ENCODE data around the gene EEF1G. TPM values are rescaled to one million over a fixed set of nuclear protein-coding genes. Genes with fewer than 3 reads are reported as not detected.
A peak's percentile ranks its signal among the peaks of the same experiment; 100 is the strongest.

Gene EEF1G
- total and polyA plus RNA-seq, 9 of the 15 experiments (the other 6 are each of a cell fraction or from before 2014, with no cell fraction given) = 985 to 2,349 (median 2,035) TPM

DNA sequence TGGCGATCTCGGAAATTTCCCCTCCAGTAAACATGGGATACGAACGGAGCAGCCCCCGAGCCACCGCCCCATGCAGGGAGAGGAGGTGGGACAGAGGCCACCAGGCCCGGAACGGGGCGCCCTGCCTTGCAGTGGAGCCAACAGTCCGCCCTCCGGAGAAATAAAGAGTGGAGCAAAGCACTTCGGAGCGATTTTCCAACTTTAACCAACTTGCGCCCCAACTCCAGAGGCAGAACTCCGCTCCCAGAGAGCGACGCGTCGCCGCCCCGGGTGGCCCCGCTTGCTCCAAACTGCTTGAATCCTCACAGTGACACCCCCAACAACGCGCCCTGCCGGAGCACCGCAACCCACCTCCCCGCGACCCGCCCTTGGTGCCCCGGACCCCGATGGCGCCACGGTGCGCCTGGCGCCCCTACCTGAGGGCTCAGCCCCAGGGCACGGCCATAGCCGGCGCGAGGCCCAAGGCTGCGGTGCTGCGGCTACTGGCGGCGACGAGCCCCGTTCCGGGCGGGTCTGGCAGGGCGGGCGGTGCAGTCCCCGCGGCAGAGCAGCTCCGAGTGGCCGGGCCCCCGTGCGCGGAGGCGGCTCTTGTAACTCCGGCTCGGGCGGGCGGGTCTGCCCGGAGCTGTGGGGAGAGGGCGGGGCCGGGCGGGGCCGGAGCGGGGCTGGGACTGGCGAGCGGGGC is 27.3 kb downstream of the EEF1G start, which contains the start of gene AHNAK (continued):
- TF ChIP-seq CTBP1 (IDR thresholded peaks at IDR 0.05; ENCODE audit: borderline replicate concordance) (peak; percentile 56; the same call in 1 of the 2 replicates), ELF1 (tag; IDR thresholded peaks at IDR 0.05) (no peak), ZNF197 (CRISPR knock-in tag; IDR thresholded peaks at IDR 0.05; ENCODE audit: low read depth) (no peak), MAFG (tag; conservative IDR thresholded peaks at IDR 0.05) (no peak), POLR2AphosphoS5 (IDR thresholded peaks at IDR 0.05; ENCODE audit: control insufficient read depth, insufficient read depth, low read depth, low read length) (peak; percentile 34; the same call in 1 of the 2 replicates), MAZ (CRISPR knock-in tag; conservative IDR thresholded peaks at IDR 0.05 in 1 of 2, IDR thresholded peaks at IDR 0.05 in 1 of 2) (peak; percentile 53 to 83; a peak in 3 of 4 replicates), SP1 (CRISPR knock-in tag; IDR thresholded peaks at IDR 0.05) (0 out of 2 replicates have a peak, but pooled peaks have one; percentile 31), PRMT5 (CRISPR knock-in tag; IDR thresholded peaks at IDR 0.05) (no peak), RFX5 (IDR thresholded peaks at IDR 0.05; ENCODE audit: low read depth, low read length) (no peak), IRF2 (CRISPR knock-in tag; IDR thresholded peaks at IDR 0.05) (peak; percentile 38), ZNF311 (CRISPR knock-in tag; IDR thresholded peaks at IDR 0.05) (no peak), SMC3 (conservative IDR thresholded peaks at IDR 0.05; ENCODE audit: insufficient read depth, low read depth, low read length) (no peak), BRD9 (IDR thresholded peaks at IDR 0.05; ENCODE audit: low read depth, partially characterized antibody) (no peak), PML (IDR thresholded peaks at IDR 0.05; ENCODE audit: low read length) (no peak), EHMT2 (IDR thresholded peaks at IDR 0.05) (no peak), ZNF695 (CRISPR knock-in tag; IDR thresholded peaks at IDR 0.05) (no peak)
- TF ChIP-seq, protein P1, sequence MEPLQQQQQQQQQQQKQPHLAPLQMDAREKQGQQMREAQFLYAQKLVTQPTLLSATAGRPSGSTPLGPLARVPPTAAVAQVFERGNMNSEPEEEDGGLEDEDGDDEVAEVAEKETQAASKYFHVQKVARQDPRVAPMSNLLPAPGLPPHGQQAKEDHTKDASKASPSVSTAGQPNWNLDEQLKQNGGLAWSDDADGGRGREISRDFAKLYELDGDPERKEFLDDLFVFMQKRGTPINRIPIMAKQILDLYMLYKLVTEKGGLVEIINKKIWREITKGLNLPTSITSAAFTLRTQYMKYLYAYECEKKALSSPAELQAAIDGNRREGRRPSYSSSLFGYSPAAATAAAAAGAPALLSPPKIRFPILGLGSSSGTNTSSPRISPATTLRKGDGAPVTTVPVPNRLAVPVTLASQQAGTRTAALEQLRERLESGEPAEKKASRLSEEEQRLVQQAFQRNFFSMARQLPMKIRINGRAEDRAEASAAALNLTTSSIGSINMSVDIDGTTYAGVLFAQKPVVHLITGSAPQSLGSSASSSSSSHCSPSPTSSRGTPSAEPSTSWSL (CRISPR knock-in tag; IDR thresholded peaks at IDR 0.05; ENCODE audit: borderline replicate concordance) = no peak
- TF ChIP-seq, protein P2, sequence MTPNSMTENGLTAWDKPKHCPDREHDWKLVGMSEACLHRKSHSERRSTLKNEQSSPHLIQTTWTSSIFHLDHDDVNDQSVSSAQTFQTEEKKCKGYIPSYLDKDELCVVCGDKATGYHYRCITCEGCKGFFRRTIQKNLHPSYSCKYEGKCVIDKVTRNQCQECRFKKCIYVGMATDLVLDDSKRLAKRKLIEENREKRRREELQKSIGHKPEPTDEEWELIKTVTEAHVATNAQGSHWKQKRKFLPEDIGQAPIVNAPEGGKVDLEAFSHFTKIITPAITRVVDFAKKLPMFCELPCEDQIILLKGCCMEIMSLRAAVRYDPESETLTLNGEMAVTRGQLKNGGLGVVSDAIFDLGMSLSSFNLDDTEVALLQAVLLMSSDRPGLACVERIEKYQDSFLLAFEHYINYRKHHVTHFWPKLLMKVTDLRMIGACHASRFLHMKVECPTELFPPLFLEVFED (CRISPR knock-in tag; conservative IDR thresholded peaks at IDR 0.05) = no peak
- TF ChIP-seq, protein P3, sequence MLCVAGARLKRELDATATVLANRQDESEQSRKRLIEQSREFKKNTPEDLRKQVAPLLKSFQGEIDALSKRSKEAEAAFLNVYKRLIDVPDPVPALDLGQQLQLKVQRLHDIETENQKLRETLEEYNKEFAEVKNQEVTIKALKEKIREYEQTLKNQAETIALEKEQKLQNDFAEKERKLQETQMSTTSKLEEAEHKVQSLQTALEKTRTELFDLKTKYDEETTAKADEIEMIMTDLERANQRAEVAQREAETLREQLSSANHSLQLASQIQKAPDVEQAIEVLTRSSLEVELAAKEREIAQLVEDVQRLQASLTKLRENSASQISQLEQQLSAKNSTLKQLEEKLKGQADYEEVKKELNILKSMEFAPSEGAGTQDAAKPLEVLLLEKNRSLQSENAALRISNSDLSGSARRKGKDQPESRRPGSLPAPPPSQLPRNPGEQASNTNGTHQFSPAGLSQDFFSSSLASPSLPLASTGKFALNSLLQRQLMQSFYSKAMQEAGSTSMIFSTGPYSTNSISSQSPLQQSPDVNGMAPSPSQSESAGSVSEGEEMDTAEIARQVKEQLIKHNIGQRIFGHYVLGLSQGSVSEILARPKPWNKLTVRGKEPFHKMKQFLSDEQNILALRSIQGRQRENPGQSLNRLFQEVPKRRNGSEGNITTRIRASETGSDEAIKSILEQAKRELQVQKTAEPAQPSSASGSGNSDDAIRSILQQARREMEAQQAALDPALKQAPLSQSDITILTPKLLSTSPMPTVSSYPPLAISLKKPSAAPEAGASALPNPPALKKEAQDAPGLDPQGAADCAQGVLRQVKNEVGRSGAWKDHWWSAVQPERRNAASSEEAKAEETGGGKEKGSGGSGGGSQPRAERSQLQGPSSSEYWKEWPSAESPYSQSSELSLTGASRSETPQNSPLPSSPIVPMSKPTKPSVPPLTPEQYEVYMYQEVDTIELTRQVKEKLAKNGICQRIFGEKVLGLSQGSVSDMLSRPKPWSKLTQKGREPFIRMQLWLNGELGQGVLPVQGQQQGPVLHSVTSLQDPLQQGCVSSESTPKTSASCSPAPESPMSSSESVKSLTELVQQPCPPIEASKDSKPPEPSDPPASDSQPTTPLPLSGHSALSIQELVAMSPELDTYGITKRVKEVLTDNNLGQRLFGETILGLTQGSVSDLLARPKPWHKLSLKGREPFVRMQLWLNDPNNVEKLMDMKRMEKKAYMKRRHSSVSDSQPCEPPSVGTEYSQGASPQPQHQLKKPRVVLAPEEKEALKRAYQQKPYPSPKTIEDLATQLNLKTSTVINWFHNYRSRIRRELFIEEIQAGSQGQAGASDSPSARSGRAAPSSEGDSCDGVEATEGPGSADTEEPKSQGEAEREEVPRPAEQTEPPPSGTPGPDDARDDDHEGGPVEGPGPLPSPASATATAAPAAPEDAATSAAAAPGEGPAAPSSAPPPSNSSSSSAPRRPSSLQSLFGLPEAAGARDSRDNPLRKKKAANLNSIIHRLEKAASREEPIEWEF (CRISPR knock-in tag; IDR thresholded peaks at IDR 0.05) = no peak

Data from K562 (cell line).